Tibial artery (tissue), 4 donors: ENCODE measurements around the gene TSPAN5.

Source experiments
- DNase-seq, 2 donors: peaks; one replicate each; pipeline ENCODE4 v3.0.0-alpha.2; 2019
- H3K27ac ChIP-seq, 2 donors: fragments of 200-600 bp; sonication (generic) in 1 of 2; 1 replicate in 1 of 2; 2 replicates in 1 of 2; pipeline ENCODE4 v1.5.1; 2018 to 2019; ENCODE audit warnings: mild to moderate bottlenecking in 1 of 2
- H3K27me3 ChIP-seq, 2 donors: fragments of 200-600 bp; sonication (generic) in 1 of 2; one replicate each; pipeline versions ENCODE4 v1.5.1 to v1.6.0; 2016 to 2019
- H3K36me3 ChIP-seq, 3 donors: fragments of 200-600 bp; sonication (generic) in 2 of 3; one replicate each; pipeline ENCODE4 v1.5.1; 2016 to 2019; ENCODE audit warnings: mild to moderate bottlenecking in 2 of 3
- H3K4me1 ChIP-seq, 4 donors: fragments of 200-600 bp; sonication (generic) in 2 of 4; 1 replicate in 3 of 4; 2 replicates in 1 of 4; pipeline ENCODE4 v1.5.1; 2016 to 2019
- H3K4me3 ChIP-seq, 2 donors: fragments of 200-600 bp; sonication (generic) in 1 of 2; 1 replicate in 1 of 2; 2 replicates in 1 of 2; pipeline ENCODE4 v1.5.1; 2018 to 2019; ENCODE audit warnings: mild to moderate bottlenecking in 2 of 2
- H3K9me3 ChIP-seq, 3 donors: fragments of 200-600 bp; sonication (generic) in 1 of 3; one replicate each; pipeline ENCODE4 v1.5.1; 2016 to 2019
- CTCF ChIP-seq, 2 experiments: fragments of 200-600 bp in 1 of 2; fragments of 450-650 bp in 1 of 2; IDR thresholded peaks; one replicate each; pipeline ENCODE4 v1.5.1; 2017 to 2019; ENCODE audit warnings: antibody characterized with exemption in 2 of 2, mild to moderate bottlenecking in 1 of 2, moderate library complexity in 1 of 2
- intact Hi-C: fragments of 100-400 bp; cut with DNase I; formaldehyde crosslinking; loops from one replicate; pipeline ENCODE4 v1.15.0; 2023; ENCODE audit warnings: low total_unique reads

The TSPAN5 gene

GRCh38 chr4:98507299-98507698 is 151.1 kb downstream of the TSPAN5 start:
- Histone ChIP-seq H3K9me3 (no peaks in the 10 kb centered on the region), H3K36me3 (no peaks in the 10 kb centered on the region), H3K4me3 (no peak overlapping the region), H3K27ac (no peak overlapping the region), H3K4me1 (peaks cover 0 to 10% (median 2%) of the 10 kb centered on the region in 4 donors), H3K27me3 (no peaks in the 10 kb centered on the region)
- intact Hi-C loops = no loop called here
- no peak for TF ChIP-seq CTCF (IDR thresholded peaks at IDR 0.05)
- DNase-seq = no peak

GRCh38 chr4:98506462-98507132 is 151.8 kb downstream of the TSPAN5 start:
- peaks cover 0 to 10% (median 2%) of the 10 kb centered on the region in 4 donors for H3K4me1 ChIP-seq
- H3K36me3 ChIP-seq = no peaks in the 10 kb centered on the region
- intact Hi-C loops = no loop called here
- DNase-seq = no peak
- no peaks in the 10 kb centered on the region for H3K9me3 ChIP-seq
- H3K27ac ChIP-seq = no peak overlapping the region
- no peak for TF ChIP-seq CTCF (IDR thresholded peaks at IDR 0.05)
- H3K4me3 ChIP-seq = no peak overlapping the region
- H3K27me3 ChIP-seq = no peaks in the 10 kb centered on the region

GRCh38 chr4:98505992-98506391 is 152.4 kb downstream of the TSPAN5 start:
- Histone ChIP-seq H3K4me1 (peaks cover 0 to 10% (median 2%) of the 10 kb centered on the region in 4 donors), H3K4me3 (no peak overlapping the region), H3K27me3 (no peaks in the 10 kb centered on the region), H3K36me3 (no peaks in the 10 kb centered on the region), H3K9me3 (no peaks in the 10 kb centered on the region), H3K27ac (no peak overlapping the region)
- intact Hi-C loops = no loop called here
- no peak for DNase-seq
- no peak for TF ChIP-seq CTCF (IDR thresholded peaks at IDR 0.05)

GRCh38 chr4:98504091-98504490 is 154.3 kb downstream of the TSPAN5 start:
- Histone ChIP-seq H3K27me3 (no peaks in the 10 kb centered on the region), H3K4me3 (no peak overlapping the region), H3K36me3 (no peaks in the 10 kb centered on the region), H3K9me3 (no peaks in the 10 kb centered on the region), H3K4me1 (peaks cover 0 to 10% (median 2%) of the 10 kb centered on the region in 4 donors), H3K27ac (no peak overlapping the region)
- intact Hi-C loops = no loop called here
- TF ChIP-seq CTCF (IDR thresholded peaks at IDR 0.05) = no peak
- DNase-seq = no peak

- DNase-seq = no peak
- no peak overlapping the region for H3K4me3 ChIP-seq
- no peaks in the 10 kb centered on the region for H3K9me3 ChIP-seq
- intact Hi-C loops = no loop called here
- no peak overlapping the region for H3K27ac ChIP-seq
- no peaks in the 10 kb centered on the region for H3K27me3 ChIP-seq
- TF ChIP-seq CTCF (IDR thresholded peaks at IDR 0.05) = no peak
- peaks cover 0 to 10% (median 2%) of the 10 kb centered on the region in 4 donors for H3K4me1 ChIP-seq
- H3K36me3 ChIP-seq = no peaks in the 10 kb centered on the region
Measured at GRCh38 chr4:98503676-98504075, 154.7 kb downstream of the TSPAN5 start.
